GM19452 (cell line): ENCODE data around the gene SPOUT1.

Experiments
- ATAC-seq: cut with Tn5 transposase; IDR thresholded peaks from one replicate; pipeline ENCODE4 v1.9.1; 2021; ENCODE audit not compliant: unreplicated experiment

SPOUT1 gene

GRCh38 chr9:128838338-128838737, 8.7 kb upstream of the SPOUT1 start:
- ATAC-seq: no peak

GRCh38 chr9:128836509-128837145, 7.0 kb upstream of the SPOUT1 start:
- no peak for ATAC-seq

- no peak for ATAC-seq
Observed at GRCh38 chr9:128835246-128836210, 5.9 kb upstream of the SPOUT1 start.

GRCh38 chr9:128833696-128834095, 4.1 kb upstream of the SPOUT1 start:
- no peak for ATAC-seq

GRCh38 chr9:128828719-128829452, 708 bp downstream of the SPOUT1 start:
- ATAC-seq: no peak

GRCh38 chr9:128828267-128828666, 1.3 kb downstream of the SPOUT1 start:
- no peak for ATAC-seq

- ATAC-seq: no peak
Observed at GRCh38 chr9:128825923-128826700, 3.5 kb downstream of the SPOUT1 start.

- no peak for ATAC-seq
Observed at GRCh38 chr9:128824911-128825310, 4.7 kb downstream of the SPOUT1 start.

- no peak for ATAC-seq
Observed at GRCh38 chr9:128823903-128824406, 5.6 kb downstream of the SPOUT1 start.

GRCh38 chr9:128823362-128823902, 6.2 kb downstream of the SPOUT1 start:
- ATAC-seq: no peak

- no peak for ATAC-seq
Observed at GRCh38 chr9:128822407-128823042, 7.1 kb downstream of the SPOUT1 start.

GRCh38 chr9:128821584-128822406, 7.8 kb downstream of the SPOUT1 start:
- no peak for ATAC-seq

GRCh38 chr9:128820665-128821583, 8.7 kb downstream of the SPOUT1 start:
- no peak for ATAC-seq

- no peak for ATAC-seq
Observed at GRCh38 chr9:128819716-128820664, 9.6 kb downstream of the SPOUT1 start.

GRCh38 chr9:128818839-128819715, 10.5 kb downstream of the SPOUT1 start:
- ATAC-seq: peak; percentile 34
